H7 (cell line): ENCODE results near the gene ZCCHC24. TPM values are rescaled to one million over a fixed set of nuclear protein-coding genes. Genes with fewer than 3 reads are reported as not detected.
"Not testable (repeated sequence)": the region's sequence is repeated elsewhere in the genome, so short reads cannot be mapped to it uniquely, and the experiment has no call there.

Source experiments
- DNase-seq: peaks from one replicate; pipeline ENCODE4 v3.0.0; 2012
- H3K27me3 ChIP-seq: 2 replicates; pipeline ENCODE4 v1.6.0; 2011; ENCODE audit warnings: mild to moderate bottlenecking, low read length; ENCODE audit not compliant: control insufficient read depth, insufficient read depth
- H3K36me3 ChIP-seq: replicated peaks from 2 replicates; pipeline ENCODE4 v1.5.1; 2011; ENCODE audit warnings: low read length; ENCODE audit not compliant: control insufficient read depth, insufficient read depth
- H3K4me3 ChIP-seq: 2 replicates; pipeline ENCODE4 v1.5.1; 2011; ENCODE audit warnings: low read depth, mild to moderate bottlenecking, control low read depth, low read length, moderate library complexity; ENCODE audit not compliant: insufficient read depth
- total RNA-seq: library from RNA; depleted of rRNA; stranded (reverse); fragments of >200 nt; shearing (Covaris generic); gene quantifications from 2 replicates; pipeline ENCODE4 v1.2.3, GENCODE V29; 2014

Gene ZCCHC24
- total RNA-seq, 1 experiment from 2014 or later, result 9.0 TPM

- Histone ChIP-seq H3K36me3 (no peaks in the 10 kb centered on the region), H3K27me3 (no peaks in the 10 kb centered on the region; the same call in 1 of the 2 replicates), H3K4me3 (no peak overlapping the region)
- DNase-seq, result no peak
Observed at GRCh38 chr10:79460687-79461086, 15.3 kb upstream of the ZCCHC24 start.

GRCh38 chr10:79459243-79459642 lies 13.8 kb upstream of the ZCCHC24 start:
- no peak for DNase-seq
- Histone ChIP-seq H3K4me3 (no peak overlapping the region), H3K27me3 (no peaks in the 10 kb centered on the region; the same call in none of the 2 replicates), H3K36me3 (no peaks in the 10 kb centered on the region)

GRCh38 chr10:79458483-79458882 lies 13.1 kb upstream of the ZCCHC24 start:
- H3K4me3 ChIP-seq, result no peak overlapping the region
- no peak for DNase-seq
- no peaks in the 10 kb centered on the region for H3K36me3 ChIP-seq
- peaks cover 2% of the 10 kb centered on the region for H3K27me3 ChIP-seq

- peaks cover 2% of the 10 kb centered on the region for H3K27me3 ChIP-seq
- no peaks in the 10 kb centered on the region for H3K36me3 ChIP-seq
- DNase-seq, result no peak
- no peak overlapping the region for H3K4me3 ChIP-seq
Observed at GRCh38 chr10:79457256-79457785, 11.9 kb upstream of the ZCCHC24 start.

GRCh38 chr10:79454259-79454658 lies 8.8 kb upstream of the ZCCHC24 start:
- no peak for DNase-seq
- Histone ChIP-seq H3K27me3 (peaks cover 2% of the 10 kb centered on the region), H3K36me3 (no peaks in the 10 kb centered on the region), H3K4me3 (no peak overlapping the region)

- H3K27me3 ChIP-seq, result peaks cover 2% of the 10 kb centered on the region
- no peak overlapping the region for H3K4me3 ChIP-seq
- no peaks in the 10 kb centered on the region for H3K36me3 ChIP-seq
- DNase-seq, result no peak
Observed at GRCh38 chr10:79453392-79453791, 8.0 kb upstream of the ZCCHC24 start.

GRCh38 chr10:79452174-79452611 lies 6.8 kb upstream of the ZCCHC24 start:
- Histone ChIP-seq H3K27me3 (peaks cover 13% of the 10 kb centered on the region), H3K4me3 (no peak overlapping the region), H3K36me3 (no peaks in the 10 kb centered on the region)
- DNase-seq, result no peak

GRCh38 chr10:79451046-79451699 lies 5.7 kb upstream of the ZCCHC24 start:
- no peak for DNase-seq
- no peaks in the 10 kb centered on the region for H3K36me3 ChIP-seq
- H3K4me3 ChIP-seq, result no peak overlapping the region
- peaks cover 19% of the 10 kb centered on the region for H3K27me3 ChIP-seq

GRCh38 chr10:79449181-79450146 lies 4.0 kb upstream of the ZCCHC24 start:
- Histone ChIP-seq H3K36me3 (no peaks in the 10 kb centered on the region), H3K4me3 (no peak overlapping the region), H3K27me3 (peaks cover 19% of the 10 kb centered on the region)
- no peak for DNase-seq

GRCh38 chr10:79448732-79449049 lies 3.3 kb upstream of the ZCCHC24 start:
- H3K4me3 ChIP-seq, result no peak overlapping the region
- no peaks in the 10 kb centered on the region for H3K36me3 ChIP-seq
- H3K27me3 ChIP-seq, result peaks cover 21% of the 10 kb centered on the region
- DNase-seq, result no peak

- DNase-seq, result no peak
- Histone ChIP-seq H3K36me3 (no peaks in the 10 kb centered on the region), H3K4me3 (no peak overlapping the region), H3K27me3 (peaks cover 21% of the 10 kb centered on the region)
Observed at GRCh38 chr10:79447911-79448731, 2.7 kb upstream of the ZCCHC24 start.

GRCh38 chr10:79447249-79447648 lies 1.8 kb upstream of the ZCCHC24 start:
- DNase-seq, H3K36me3 ChIP-seq, H3K4me3 ChIP-seq: not testable (repeated sequence)
- H3K27me3 ChIP-seq, result peaks cover 21% of the 10 kb centered on the region

- Histone ChIP-seq H3K4me3 (peak overlapping the region; percentile 47), H3K27me3 (peaks cover 21% of the 10 kb centered on the region), H3K36me3 (no peaks in the 10 kb centered on the region)
- DNase-seq, result no peak
Observed at GRCh38 chr10:79446758-79447084, 1.3 kb upstream of the ZCCHC24 start.

- DNase-seq, result peak; percentile 90
- peaks cover 21% of the 10 kb centered on the region for H3K27me3 ChIP-seq
- H3K36me3 ChIP-seq, result no peaks in the 10 kb centered on the region
Observed at GRCh38 chr10:79445977-79446757, 743 bp upstream of the ZCCHC24 start.

More at GRCh38 chr10:79445977-79446757, 743 bp upstream of the ZCCHC24 start:
- peak overlapping the region; percentile 47 for H3K4me3 ChIP-seq
